ENCODE results near the gene RHD.
"Not testable (repeated sequence)": the region's sequence is repeated elsewhere in the genome, so short reads cannot be mapped to it uniquely, and the experiment has no call there.

DNA sequence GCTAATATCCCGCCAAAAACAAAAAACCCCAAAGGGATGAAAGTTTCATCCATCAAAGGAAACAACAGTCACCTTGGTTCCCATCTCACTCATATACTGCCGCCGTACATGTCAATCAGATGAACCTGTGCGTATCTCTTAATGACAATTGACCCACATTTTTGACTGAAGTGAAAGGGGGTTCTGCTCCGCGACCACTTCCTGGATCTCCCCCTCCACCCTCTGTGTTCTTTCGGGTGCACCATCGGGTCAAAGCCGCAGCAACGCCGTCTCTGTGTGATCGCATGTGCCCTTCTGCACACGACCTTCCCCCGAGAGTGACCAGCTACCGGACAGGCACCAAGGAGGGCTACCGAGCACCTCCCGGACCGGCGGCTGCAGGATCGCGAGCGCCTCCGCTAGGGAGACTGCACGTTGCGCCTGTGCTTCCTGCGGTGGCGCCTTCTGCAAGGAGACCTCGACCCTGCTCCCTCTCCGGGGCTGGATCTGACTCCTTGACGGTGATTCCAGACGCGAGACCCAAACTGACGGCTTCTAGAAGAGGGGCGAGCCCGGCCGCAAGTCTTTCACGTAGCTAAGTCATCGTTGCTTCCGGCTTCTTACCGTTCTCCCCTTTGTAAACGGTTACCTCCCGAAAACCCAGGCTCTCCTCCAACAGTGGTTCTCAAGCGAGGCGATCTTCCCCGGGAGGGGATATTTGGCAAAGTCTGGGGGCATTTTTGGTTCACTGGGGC is 5.6 kb upstream of the RHD start:
- TF ChIP-seq, protein P1, sequence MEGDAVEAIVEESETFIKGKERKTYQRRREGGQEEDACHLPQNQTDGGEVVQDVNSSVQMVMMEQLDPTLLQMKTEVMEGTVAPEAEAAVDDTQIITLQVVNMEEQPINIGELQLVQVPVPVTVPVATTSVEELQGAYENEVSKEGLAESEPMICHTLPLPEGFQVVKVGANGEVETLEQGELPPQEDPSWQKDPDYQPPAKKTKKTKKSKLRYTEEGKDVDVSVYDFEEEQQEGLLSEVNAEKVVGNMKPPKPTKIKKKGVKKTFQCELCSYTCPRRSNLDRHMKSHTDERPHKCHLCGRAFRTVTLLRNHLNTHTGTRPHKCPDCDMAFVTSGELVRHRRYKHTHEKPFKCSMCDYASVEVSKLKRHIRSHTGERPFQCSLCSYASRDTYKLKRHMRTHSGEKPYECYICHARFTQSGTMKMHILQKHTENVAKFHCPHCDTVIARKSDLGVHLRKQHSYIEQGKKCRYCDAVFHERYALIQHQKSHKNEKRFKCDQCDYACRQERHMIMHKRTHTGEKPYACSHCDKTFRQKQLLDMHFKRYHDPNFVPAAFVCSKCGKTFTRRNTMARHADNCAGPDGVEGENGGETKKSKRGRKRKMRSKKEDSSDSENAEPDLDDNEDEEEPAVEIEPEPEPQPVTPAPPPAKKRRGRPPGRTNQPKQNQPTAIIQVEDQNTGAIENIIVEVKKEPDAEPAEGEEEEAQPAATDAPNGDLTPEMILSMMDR (conservative IDR thresholded peaks at IDR 0.05; ENCODE audit: low read depth, low read length): not testable (repeated sequence)
- not testable (repeated sequence) for TF ChIP-seq EZH2 (IDR thresholded peaks at IDR 0.05; ENCODE audit: low read length, unreplicated experiment); EZH2phosphoT487 (IDR thresholded peaks at IDR 0.05; ENCODE audit: borderline replicate concordance, low read length)
